K562 (cell line): ENCODE data around the gene FPR1. TPM values are rescaled to one million over a fixed set of nuclear protein-coding genes. Genes with fewer than 3 reads are reported as not detected.
A peak's percentile ranks its signal among the peaks of the same experiment; 100 is the strongest.

Source experiments
- ASH1L ChIP-seq: fragments of 450-650 bp; IDR thresholded peaks from 2 replicates; pipeline ENCODE4 v1.6.1; 2018; ENCODE audit warnings: borderline replicate concordance, mild to moderate bottlenecking, low read depth; ENCODE audit not compliant: partially characterized antibody
- CCAR2 ChIP-seq: fragments of 200-400 bp; formaldehyde crosslinking; IDR thresholded peaks from 2 replicates; pipeline ENCODE4 v1.6.1; 2017; ENCODE audit warnings: mild to moderate bottlenecking, low read depth, low read length
- ESRRA ChIP-seq: fragments of 450-650 bp; IDR thresholded peaks from 2 replicates; pipeline ENCODE4 v1.6.1; 2014; ENCODE audit warnings: low read depth, mild to moderate bottlenecking, moderate library complexity, borderline replicate concordance
- PTRF ChIP-seq: fragments of 450-650 bp; IDR thresholded peaks from 2 replicates; pipeline ENCODE4 v1.6.1; 2016; ENCODE audit warnings: mild to moderate bottlenecking, missing genetic modification characterization, missing compliant biosample characterization
- RAD21 ChIP-seq, 2 experiments: fragments of 250-450 bp in 1 of 2; fragments of 450-650 bp in 1 of 2; sonication (Bioruptor Pico) in 1 of 2; formaldehyde crosslinking in 1 of 2; IDR thresholded peaks in 1 of 2; conservative IDR thresholded peaks in 1 of 2; 2 replicates each; pipeline versions ENCODE4 v1.4.0 to v1.8.0; 2020 to 2022; ENCODE audit warnings: mild to moderate bottlenecking in 2 of 2, moderate library complexity in 1 of 2
- SETDB1 ChIP-seq: IDR thresholded peaks from one replicate; pipeline ENCODE4 v1.6.1; 2012; ENCODE audit warnings: low read length, control low read depth, inconsistent platforms
- SRSF3 ChIP-seq: fragments of 200-400 bp; formaldehyde crosslinking; IDR thresholded peaks from 2 replicates; pipeline ENCODE4 v1.6.1; 2016; ENCODE audit warnings: mild to moderate bottlenecking, low read length, moderate library complexity; ENCODE audit not compliant: insufficient read depth
- THRAP3 ChIP-seq: fragments of 450-650 bp; IDR thresholded peaks from 2 replicates; pipeline ENCODE4 v1.6.1; 2016; ENCODE audit warnings: mild to moderate bottlenecking, inconsistent platforms, borderline replicate concordance
- USF2 ChIP-seq: sonication (generic); formaldehyde crosslinking; IDR thresholded peaks from 2 replicates; pipeline ENCODE4 v1.5.0; 2020; ENCODE audit warnings: missing genetic modification reagents
- ZBTB40 ChIP-seq, 2 experiments: fragments of 450-650 bp in 1 of 2; sonication (generic) in 1 of 2; formaldehyde crosslinking in 1 of 2; IDR thresholded peaks; 2 replicates each; pipeline versions ENCODE4 v1.7.1 to v1.9.0; 2016 to 2022; ENCODE audit warnings: inconsistent platforms in 1 of 2, mild to moderate bottlenecking in 1 of 2, missing genetic modification reagents in 1 of 2
- ZC3H11A ChIP-seq: IDR thresholded peaks from 2 replicates; pipeline ENCODE4 v1.6.1; 2012; ENCODE audit warnings: low read depth, low read length, improper control_type of control experiment
- ZNF3 ChIP-seq: fragments of 250-450 bp; sonication (Bioruptor Pico); IDR thresholded peaks from 2 replicates; pipeline ENCODE4 v1.5.0; 2021; ENCODE audit warnings: mild to moderate bottlenecking, moderate library complexity
- ZNF507 ChIP-seq: conservative IDR thresholded peaks from 2 replicates; pipeline ENCODE4 v1.6.1; 2017; ENCODE audit warnings: missing genetic modification characterization, missing compliant biosample characterization
- ZNF589 ChIP-seq: fragments of 200-800 bp; sonication (Bioruptor generic); IDR thresholded peaks from 2 replicates; pipeline ENCODE4 v1.6.1; 2016; ENCODE audit warnings: low read depth, missing genetic modification characterization, missing compliant biosample characterization
- polyA plus RNA-seq, 8 experiments: library from polyadenylated mRNA; depleted of rRNA in 4 of 8; stranded (reverse) in 5 of 8; unstranded in 3 of 8; fragments of >200 nt; fragmentation: Nextera tagmentation in 2 of 8; fragmentation: Illumina TruSeq in 1 of 8; extraction: Ambion mirVana in 2 of 8; extraction: Trizol in 1 of 8; gene quantifications; 2 replicates each; pipeline versions ENCODE4 v1.2.1 to v1.2.3, GENCODE V29; 2011 to 2014; ENCODE audit warnings: inconsistent platforms in 1 of 8, missing spikeins in 1 of 8
- total RNA-seq, 7 experiments: library from RNA; depleted of rRNA in 6 of 7; stranded (reverse); fragments of >200 nt in 6 of 7; fragmentation: Illumina TruSeq in 2 of 7; extraction: Trizol in 2 of 7; gene quantifications; 2 replicates each; pipeline versions ENCODE4 v1.2.1 to v1.2.3, GENCODE V29; 2011 to 2021; ENCODE audit warnings: low replicate concordance in 1 of 7
- TF ChIP-seq, protein P1 (sequence below): fragments of 450-650 bp; formaldehyde crosslinking; IDR thresholded peaks from 2 replicates; pipeline ENCODE4 v1.4.0; 2020; ENCODE audit warnings: mild to moderate bottlenecking, moderate library complexity

Gene FPR1
- total and polyA plus RNA-seq, 9 of the 15 experiments (the other 6 are each of a cell fraction or from before 2014, with no cell fraction given) = 0.06 to 0.25 (median 0.14) TPM; not detected in 4

DNA sequence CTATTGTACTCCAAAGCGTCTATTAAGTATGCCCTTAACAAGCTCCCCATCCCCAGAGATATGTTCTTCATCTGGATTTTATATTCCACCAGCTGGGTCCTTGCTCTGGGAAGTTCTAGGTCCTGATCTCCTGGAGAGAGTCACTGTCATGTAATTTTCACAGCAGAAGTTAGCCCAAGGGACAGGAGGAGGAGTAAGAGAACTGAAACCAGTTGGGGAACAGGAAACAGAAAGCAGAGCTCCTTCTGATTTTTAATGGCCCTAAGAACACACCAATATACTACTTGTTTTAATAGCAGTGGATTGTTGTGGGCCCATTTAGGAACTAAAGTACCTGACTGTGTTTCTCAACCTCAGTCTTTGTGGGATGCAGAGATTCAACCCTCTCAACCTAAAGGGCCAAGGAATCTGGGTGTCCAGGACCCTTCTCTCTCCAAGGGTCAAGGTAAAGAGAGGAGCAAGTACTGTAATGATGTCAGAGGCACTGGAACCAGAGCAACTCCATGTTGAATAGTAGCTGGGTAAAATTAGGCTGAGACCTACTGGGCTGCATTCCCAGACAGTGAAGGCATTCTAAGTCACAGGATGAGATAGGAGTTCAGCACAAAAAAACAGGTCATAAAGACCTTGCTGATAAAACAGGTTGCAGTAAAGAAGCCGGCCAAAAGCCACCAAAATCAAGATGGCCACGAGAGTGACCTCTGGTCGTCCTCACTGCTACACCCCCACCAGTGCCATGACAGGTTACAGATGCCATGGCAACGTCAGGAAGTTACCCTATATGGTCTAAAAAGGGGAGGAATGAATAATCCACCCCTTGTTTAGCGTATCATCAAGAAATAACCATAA lies 35.2 kb upstream of the FPR1 start (continued):
- TF ChIP-seq ZBTB40 (IDR thresholded peaks at IDR 0.05) (no peak), ZBTB40 (CRISPR knock-in tag; IDR thresholded peaks at IDR 0.05) (no peak), USF2 (CRISPR knock-in tag) (no peak), SRSF3 (no peak), SETDB1 (no peak), ASH1L (no peak), PTRF (tag) (peak; percentile 98), ZNF3 (CRISPR knock-in tag) (no peak), THRAP3 (no peak), ZNF589 (CRISPR knock-in tag) (peak; percentile 99), RAD21 (CRISPR knock-in tag; conservative IDR thresholded peaks at IDR 0.05 in 1 of 2, IDR thresholded peaks at IDR 0.05 in 1 of 2) (no peak; a peak in 1 of 4 replicates), CCAR2 (no peak), ESRRA (peak; percentile 81), ZNF507 (tag) (peak; percentile 49; the same call in 1 of the 2 replicates), ZC3H11A (no peak)
- TF ChIP-seq, protein P1, sequence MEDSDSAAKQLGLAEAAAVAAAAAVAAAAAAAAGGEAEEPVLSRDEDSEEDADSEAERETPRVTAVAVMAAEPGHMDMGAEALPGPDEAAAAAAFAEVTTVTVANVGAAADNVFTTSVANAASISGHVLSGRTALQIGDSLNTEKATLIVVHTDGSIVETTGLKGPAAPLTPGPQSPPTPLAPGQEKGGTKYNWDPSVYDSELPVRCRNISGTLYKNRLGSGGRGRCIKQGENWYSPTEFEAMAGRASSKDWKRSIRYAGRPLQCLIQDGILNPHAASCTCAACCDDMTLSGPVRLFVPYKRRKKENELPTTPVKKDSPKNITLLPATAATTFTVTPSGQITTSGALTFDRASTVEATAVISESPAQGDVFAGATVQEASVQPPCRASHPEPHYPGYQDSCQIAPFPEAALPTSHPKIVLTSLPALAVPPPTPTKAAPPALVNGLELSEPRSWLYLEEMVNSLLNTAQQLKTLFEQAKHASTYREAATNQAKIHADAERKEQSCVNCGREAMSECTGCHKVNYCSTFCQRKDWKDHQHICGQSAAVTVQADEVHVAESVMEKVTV (CRISPR knock-in tag) = peak; percentile 58
